ENCODE measurements around the gene CTH.

GRCh38 chr1:70449049-70449448, 38.0 kb downstream of the CTH start:
- TF ChIP-seq, protein P1, sequence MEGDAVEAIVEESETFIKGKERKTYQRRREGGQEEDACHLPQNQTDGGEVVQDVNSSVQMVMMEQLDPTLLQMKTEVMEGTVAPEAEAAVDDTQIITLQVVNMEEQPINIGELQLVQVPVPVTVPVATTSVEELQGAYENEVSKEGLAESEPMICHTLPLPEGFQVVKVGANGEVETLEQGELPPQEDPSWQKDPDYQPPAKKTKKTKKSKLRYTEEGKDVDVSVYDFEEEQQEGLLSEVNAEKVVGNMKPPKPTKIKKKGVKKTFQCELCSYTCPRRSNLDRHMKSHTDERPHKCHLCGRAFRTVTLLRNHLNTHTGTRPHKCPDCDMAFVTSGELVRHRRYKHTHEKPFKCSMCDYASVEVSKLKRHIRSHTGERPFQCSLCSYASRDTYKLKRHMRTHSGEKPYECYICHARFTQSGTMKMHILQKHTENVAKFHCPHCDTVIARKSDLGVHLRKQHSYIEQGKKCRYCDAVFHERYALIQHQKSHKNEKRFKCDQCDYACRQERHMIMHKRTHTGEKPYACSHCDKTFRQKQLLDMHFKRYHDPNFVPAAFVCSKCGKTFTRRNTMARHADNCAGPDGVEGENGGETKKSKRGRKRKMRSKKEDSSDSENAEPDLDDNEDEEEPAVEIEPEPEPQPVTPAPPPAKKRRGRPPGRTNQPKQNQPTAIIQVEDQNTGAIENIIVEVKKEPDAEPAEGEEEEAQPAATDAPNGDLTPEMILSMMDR (IDR thresholded peaks at IDR 0.05; ENCODE audit: low read depth, low read length, missing input control) = no peak
- no peak for TF ChIP-seq REST (IDR thresholded peaks at IDR 0.05)
- no peak for TF ChIP-seq JUND (IDR thresholded peaks at IDR 0.05)
- TF ChIP-seq HNF4A (conservative IDR thresholded peaks at IDR 0.05) = no peak
- TF ChIP-seq YY1 (IDR thresholded peaks at IDR 0.05) = no peak
- TF ChIP-seq EGR1 (IDR thresholded peaks at IDR 0.05; ENCODE audit: low read depth in 2 of 2) = no peak
- no peak for TF ChIP-seq RAD21 (IDR thresholded peaks at IDR 0.05)
- no peak for TF ChIP-seq SP1 (IDR thresholded peaks at IDR 0.05)
- no peak for TF ChIP-seq GABPA (IDR thresholded peaks at IDR 0.05 in 1 of 2, conservative IDR thresholded peaks at IDR 0.05 in 1 of 2)

Measured in liver (tissue), 3 donors.